Activated CD4-positive, CD25-positive, alpha-beta regulatory T cell (primary cell): ENCODE results near the gene KIRREL3.

Experiments used
- DNase-seq, 4 experiments: peaks; one replicate each; lab custom pipeline; 2025; lab: John Stamatoyannopoulos, UW

KIRREL3 gene

DNA sequence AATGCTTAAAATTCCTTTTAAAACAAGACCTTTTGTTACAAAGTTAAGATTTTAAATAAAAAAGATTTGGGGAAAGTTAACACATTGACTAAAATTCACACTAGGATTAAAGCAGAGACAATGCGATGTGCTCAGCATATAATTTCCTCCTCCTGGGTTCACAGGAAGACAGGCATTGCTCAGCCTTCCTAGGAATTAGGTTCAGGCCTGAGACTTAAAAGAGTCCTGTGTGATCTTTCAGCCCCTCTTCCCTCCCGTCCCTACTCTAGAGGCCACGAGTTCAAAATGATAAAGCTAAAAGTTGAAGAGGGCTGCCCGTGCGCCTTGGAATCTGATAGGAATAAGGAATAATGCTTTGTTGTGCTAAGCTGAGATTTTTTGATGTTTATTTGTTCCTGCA is 218.6 kb downstream of the KIRREL3 start:
- no peak for DNase-seq

DNA sequence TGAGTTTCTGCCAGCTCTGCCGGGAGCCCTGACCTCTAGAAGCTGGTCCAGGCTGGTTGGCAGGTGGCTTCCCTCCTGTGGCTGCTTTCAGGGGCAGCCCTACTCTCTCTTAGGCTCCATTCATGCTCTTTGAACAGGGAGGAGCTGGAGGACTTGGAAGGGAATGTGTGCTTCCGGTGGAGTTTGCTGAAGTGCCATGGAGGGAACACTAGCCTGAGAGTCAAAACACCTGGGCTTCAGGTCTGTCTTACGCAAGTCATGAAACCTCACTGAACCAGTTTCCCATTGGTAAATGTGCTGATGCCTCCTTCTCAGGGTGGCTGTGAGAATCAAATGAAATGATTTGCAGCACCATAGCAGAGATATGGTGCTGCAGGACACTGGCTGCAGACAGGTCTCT is 224.5 kb downstream of the KIRREL3 start:
- no peak for DNase-seq

DNA sequence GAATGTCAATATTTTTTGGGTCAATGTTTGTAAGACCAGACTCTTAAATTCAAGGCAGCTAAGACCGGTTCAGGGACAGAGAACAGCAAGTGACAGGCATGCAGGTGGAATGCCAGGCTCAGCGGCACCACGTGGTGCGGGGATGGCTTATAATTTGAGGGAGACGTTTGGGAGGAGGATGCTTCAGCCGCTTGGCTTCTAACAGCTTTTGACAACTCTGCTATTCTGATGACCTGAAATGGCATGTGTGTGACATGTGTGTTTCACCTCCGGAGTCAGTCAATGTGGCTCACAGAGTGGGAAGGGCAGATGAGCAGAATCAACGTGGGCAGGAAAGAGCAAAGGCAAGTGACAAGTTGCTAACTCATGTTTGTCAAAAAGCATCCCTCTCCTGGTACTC is 228.3 kb downstream of the KIRREL3 start:
- no peak for DNase-seq

DNA sequence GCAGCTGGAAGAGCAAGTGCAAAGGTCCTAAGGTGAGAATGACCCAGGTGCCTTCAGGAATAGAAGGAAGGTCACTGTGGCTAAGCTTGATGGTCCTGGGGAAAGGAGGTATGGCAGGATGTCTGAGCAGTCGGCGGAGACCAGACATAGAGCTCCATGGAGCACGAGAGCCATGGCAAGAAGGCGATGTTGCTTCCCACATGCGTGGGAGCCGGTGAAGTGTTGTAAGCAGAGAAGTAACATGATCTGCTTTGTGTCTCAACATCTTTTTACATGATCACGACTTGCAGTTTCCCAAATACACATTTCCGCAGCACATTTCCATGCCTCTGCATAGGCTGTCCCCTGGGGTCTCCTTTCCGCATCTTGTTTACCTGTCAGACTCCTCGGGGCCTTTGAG is 231.9 kb downstream of the KIRREL3 start:
- DNase-seq: no peak

DNA sequence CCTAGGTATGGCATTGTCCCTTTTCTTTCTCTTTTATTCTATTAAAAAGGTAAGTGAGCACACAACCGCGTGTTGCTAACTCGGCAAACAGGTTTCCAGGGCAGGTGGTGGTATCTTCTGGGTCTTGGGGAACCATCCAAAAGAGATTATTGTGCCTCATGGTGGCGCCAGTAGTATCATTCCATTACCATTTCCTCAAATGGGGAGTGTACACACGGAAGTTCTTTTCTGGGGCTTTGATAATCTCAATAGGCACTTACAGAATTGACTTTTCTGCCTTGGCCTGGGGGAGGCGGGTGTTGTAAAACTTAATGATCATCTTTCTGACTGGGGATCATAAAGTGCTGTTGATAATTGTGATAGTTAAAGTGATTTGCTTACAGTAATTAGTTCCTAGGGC is 234.1 kb downstream of the KIRREL3 start:
- no peak for DNase-seq

DNA sequence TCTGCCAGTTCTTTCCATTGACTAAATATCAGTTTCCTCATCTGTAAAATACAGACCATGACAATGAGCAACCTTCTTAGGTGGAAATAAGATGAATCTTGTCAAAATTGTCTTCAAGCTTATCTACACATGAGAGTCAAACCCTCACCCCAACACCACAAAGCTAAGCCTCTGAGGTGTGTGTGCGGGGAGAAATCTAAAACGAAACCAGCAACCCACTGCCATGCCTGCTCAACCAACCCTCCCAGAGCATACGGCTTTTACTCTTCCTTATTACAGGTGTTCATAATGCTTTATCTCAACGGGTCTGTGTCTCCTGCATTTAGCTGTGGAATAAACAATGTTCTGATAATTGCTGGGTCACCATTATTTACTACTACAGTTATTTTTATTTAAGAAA is 235.4 kb downstream of the KIRREL3 start:
- DNase-seq: no peak

DNA sequence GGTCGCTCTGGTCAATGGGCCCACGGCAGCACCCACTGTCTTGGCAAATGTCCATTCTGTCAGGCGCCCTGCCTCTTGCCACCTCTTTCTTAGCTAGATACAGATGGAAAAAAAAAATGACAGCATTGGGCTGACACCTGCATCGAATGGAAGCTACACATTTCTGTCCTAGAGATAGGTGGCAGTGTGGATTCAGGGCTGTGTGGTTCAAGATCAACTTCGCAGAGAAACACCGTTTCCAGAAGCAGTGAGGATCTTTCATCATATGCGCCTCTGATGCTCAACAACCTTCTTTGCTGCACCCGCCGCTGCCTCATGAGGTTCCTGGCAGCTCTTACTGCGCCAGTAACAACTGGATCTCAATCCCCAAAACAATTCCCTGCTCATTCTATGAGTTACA is 236.3 kb downstream of the KIRREL3 start:
- DNase-seq: no peak

DNA sequence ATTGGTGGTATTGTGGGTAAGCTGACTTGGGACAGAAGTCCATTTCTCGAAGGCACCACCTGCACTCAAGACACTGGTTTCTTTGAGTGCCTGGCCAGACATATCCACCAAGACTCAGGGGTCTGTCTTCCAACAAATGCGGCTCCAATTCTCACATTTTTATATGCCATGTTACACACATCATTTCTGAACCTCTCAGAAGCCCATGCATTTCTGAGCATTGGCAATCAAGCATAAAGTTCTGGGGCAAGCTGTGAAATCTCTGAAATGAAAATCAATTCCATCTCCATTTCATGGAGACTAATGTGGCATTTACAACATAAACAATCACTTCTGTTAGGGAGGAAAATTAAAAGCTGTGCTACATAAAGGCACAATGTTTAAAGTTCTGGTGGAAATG is 243.7 kb downstream of the KIRREL3 start:
- no peak for DNase-seq

DNA sequence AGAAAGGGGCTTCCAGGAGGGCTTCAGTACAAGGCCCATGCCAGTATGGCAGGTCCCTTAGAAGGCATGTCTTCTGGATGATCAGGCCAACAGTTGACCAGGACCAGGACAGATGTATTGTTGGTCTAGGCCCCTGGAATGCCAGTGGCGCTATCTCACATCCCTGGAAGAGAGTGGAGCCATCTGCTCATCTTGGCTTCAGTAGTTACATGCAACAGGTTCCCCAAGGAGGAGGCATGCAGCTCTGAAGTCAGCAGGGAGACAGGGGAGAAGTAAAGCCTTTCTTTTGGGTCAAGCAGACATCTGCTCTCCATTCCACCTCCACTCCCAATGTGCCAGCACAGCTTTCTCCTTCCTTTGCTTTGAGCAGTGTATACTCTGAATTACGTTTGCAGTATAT is 244.1 kb downstream of the KIRREL3 start:
- DNase-seq: no peak

DNA sequence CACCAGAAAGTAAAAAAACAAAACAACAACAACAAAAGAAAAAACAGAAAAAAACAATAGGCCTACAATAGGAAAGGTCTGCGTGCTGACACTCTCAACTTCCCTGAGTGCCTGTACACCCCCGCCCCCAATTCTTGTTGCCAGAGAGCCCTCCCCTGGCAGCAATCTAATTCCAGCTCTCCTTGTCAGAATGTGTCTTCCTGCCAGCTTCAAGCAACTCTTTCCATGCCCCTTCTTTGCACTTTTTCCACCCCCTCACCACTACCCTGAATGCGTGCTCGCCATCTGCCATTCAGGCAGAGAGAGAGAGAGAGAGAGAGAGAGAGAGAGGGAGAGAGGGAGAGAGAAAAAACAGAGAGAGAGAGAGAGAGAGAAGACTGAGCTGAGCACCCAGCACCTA is 245.0 kb downstream of the KIRREL3 start:
- no peak for DNase-seq

DNA sequence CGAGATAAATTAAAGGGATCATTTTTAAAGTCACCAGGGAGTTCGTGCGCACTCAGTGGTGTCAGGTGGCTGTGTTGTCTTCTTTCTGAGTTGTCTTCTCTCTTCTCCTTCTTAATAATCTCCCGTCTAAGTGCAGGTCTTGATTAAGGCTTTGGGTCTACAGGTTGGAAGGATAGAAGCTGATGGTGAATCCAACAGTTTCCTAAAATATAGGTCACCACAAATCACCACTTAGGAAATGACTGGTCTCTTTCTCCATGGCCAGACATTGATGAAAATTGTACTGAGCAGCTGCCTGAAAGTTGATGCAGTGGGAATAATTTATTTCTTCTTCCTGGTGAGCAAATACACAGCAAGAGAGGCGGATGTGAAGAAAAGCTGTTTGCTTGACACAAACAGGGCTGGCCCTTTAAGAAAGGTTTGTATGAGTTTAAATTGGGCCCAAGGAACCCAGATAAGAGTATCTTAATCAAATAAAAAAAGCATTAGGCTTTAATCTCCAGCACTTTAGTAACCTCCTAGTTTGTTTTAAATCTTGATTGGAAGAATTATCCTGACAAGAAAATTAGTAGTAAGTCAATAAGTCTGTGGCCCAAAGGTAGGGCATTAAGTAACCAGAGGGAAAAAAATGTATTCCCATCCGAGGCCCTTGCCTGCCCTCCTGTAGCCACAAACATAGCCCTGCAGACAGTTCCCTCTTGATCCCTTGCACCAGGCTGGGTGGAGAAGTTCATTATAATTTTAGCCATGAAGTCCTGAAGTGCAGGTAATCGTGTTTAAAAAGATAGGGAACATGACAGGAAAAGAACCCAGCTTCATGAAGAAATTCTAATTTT is 245.8 kb downstream of the KIRREL3 start:
- DNase-seq: no peak

DNA sequence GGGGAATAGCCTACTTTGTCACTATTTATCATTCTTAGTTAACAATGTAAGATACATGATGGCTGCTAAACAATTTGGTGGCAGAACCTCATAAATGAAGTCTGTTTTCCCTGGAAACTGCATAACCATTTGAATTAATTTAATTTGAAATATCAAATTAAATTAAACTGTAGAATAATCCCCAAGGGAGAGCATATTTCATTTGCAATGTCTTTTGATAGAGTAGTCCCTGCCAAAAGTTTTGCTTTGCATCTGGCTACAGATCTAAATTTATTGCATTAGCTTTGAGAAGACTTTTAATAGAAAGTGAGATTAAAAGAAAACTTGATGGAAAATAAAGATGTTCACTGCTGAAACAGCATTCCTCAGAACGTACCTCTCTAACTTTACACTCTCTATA is 246.6 kb downstream of the KIRREL3 start:
- DNase-seq: no peak

DNA sequence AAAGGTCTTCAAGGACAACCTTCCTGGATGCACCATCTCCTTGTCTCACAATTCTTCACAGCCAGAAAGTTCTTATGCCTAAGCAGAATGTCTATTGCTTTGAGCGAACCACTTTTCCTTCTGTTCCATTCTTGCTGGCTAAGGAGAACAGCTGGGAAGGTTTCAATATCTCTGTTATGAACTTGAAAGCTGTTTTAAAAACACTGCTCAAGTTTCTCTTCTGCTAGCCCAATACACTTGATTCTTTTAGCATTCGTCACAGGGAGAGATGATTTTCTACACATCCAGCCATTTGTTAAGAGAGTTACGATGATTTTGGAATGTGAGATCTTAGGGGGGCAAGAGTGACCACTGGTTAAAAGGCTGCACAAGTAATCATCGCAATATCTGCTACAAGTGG is 249.3 kb downstream of the KIRREL3 start:
- DNase-seq: no peak

DNA sequence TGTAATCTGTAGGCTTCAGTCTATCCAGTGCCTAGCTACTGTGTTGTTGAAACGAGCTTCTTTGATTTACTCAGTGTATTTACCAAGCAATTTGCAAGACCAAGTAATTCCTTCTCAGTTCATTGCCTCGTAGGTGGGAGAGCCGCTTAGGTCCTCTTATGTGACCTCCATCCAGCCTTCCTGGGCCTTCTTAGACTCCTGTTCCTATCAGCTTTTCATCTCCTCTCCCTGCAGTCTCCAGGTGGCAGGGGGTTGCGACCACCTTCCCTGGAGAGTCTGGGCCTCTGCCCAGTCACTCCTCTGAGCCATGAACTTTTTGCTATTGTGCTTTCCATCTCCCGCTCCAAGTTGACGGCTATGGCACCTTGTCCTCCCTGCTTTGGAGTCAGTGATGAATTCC is 251.8 kb downstream of the KIRREL3 start:
- DNase-seq: no peak

DNA sequence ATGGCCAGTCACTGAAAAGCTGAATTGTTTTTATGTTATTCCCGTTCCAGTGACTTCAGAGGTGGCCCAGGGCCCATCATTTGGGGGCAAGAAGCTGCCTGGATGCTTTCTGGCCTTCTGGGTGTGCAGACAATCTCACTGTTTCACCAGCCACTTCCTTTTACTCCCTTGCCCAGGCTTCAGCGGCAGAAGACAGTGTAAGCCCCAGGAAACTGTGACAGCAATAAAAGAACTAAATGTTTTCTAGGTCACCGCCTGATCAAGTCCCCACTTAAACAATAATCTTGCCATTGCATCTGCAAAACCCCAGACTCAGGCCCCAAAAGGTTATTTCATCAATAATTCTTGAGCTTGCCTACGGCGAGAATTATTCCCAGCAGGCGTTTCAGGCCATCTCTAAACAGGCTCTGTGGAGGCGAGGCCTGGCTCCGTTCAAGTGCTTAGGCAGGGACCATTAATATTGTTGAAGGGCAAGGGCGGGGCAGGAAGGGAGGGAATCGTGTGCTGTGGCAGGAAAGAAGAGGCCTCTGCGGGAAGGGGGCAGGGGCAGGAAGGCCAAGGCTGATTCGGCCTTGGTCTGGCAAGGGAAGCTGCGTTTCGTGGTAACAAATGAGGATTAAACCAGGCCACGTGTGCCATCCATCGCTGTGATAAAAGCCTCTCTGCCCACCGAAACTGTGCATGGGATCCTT is 252.3 kb downstream of the KIRREL3 start:
- DNase-seq: no peak

DNA sequence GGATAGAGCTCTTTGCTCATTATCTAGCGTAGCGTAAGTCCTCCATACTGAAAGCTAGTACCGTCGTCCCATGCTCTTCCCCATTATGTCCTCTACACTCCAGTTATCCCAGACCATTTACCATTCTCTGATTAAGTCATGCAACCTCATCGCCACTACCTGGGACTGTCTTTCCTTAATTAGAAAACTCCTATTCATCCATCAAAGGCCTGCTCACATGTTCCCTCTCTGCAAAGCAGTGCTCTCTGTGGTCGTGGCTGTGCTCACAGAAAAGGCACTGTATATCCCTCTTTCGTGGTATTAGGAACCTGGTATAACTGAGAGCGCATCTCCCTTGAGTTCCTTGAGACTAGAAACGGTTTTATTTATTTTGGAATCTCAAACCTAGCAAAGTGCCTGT is 253.3 kb downstream of the KIRREL3 start:
- no peak for DNase-seq

DNA sequence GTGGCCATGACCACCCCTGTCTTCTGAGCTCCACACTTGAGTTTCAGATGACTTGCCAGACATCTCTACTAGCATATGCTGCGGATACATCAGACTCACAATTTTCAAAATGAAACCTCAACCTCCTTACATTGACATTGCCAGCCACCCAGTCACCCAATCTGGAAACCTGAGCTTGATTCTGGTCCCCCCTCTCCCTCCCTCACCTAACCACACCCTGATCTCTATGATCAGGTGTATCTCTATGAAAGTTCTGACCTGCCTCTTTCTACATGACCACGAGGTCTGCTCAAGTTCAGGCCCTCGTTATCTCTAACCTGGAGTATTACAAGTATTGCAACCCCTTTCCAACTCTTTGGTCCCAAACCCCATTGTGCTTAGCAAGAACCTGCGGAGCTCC is 254.1 kb downstream of the KIRREL3 start:
- no peak for DNase-seq

DNA sequence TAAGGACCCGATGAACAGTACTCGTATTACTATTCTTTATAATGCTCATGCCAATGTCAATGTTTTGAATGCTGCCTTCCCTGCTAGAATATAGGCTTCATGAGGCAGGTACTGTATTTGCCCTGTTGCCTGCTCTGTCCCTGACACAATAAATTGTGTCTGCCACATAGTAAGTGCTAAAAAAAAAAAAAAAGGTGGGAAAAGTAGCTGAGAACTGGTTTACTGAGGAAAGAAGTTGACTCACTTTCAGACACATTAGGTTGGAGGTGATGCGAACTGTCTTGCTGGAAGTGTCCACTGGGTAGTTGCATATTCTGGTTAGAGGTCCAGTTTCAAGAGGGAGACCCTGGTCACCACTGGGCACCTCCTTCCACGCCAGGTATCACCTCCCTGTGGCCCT is 255.9 kb downstream of the KIRREL3 start:
- no peak for DNase-seq

DNA sequence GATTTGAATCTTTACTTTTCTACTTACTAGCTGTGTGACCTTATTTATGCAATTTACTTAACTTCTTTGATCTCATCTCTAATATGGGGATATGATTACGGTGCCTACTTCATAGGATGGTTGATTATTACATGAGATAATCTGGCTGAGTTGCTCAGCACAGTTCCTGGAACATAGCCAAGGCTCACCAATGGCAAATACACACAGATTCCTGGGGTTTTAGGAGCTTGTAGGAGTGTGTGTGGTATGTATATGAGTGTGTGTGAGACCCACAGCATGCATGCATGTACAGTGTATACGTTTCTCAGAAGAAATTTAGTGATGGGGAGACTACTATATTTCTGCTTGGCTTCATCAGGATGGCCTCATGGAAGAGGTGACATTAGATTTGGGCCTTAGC is 256.9 kb downstream of the KIRREL3 start:
- DNase-seq: no peak

DNA sequence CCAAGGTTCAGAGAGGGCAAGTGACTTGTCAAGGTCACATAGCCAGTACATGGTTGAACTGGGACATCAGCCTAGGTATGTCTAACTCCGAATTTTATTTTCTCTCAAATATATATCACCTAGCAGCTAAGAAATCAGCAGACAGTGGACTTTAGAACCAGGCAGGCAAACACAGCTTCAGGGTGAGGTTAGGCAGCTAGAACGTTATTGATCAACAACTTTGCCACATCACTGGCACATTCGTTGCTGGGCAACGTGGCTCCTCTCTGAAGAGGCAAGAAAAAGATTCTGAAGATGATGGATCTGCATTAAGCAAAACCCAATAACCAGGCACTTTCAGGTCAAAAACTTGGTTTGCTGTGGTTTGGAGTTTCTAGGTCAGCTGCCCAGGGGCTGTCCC is 258.0 kb downstream of the KIRREL3 start:
- DNase-seq: no peak

DNA sequence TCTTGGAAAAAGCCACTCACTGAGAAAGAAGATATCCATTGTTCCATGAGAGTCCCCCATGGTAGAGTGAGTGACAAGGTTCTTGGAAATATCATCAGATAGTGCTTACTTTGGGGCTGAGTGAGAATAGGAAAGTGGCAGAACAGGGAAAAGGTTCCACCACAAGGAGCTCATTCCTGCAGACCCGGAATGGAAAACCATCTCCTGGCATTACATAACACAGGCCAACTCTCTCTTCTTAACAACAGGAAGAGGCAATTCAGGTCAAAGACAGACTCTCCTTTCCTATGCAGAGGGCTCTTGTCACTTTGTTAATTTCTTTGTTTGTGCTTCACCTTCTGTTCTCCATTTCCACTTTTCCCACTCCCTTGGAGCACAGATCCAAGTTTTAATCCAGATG is 259.7 kb downstream of the KIRREL3 start:
- no peak for DNase-seq

DNA sequence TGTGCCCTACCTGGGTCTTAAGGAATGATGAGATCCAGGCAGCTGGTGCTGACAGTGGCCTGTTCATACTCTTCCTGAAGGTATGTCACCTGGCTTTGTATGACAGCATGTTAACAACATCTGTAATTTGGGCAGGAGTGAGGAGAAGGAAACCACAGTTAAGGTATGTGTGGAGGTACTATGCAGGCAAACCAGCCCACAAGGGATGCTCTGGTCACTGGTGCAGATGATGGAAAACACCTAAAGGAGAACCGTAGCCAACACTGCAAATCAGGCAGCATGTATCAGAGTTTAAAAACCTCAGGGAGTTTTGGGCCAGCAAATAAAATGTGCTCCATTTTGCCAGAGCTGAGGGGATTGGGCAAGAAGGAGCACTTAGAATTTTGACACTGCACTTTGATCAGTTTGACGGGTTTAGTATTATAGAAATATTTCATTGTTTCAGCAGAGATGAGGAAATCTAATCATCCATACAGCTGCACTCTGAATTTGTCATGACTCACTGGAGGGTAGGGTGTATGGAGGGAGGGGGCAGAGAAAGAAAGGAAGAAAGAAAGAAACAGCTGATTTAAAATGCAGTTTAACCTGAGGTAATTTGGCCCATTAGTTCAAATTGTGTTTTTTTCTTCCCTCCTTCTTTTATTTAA is 260.9 kb downstream of the KIRREL3 start:
- no peak for DNase-seq

DNA sequence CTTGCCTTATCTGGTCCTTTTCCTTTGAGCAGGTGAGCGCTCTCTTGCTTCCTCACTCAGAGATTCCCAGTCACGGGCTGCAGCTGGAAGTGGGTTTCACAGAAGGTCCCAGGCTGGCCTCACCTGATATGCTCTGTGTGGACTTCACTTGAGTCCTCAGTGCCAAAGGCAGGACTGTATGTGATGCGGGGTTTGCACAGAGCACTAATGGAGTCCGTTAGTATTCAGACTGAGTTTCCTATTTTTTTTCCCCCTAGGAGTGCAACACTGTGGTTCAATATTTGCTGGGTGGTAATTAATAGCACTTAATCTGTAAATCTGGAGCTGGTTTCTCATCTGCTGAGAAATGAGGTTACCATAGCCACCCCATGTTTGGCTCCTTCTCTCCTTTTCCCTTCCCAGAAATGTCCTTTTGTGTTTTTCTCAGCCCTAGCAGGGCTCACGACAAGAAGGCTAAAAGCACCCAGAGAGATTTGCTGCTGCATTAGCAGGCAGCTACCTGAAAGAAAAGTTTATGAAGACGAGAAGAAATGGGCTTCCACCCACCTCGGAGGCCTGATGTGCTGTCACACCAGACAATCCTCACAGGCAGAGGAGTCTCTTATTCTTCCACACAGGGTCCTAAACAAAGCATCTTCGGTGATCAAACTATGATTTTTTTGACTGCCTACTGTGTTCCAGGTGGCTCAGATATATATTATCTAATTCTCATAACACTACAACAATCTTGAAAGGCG is 262.1 kb downstream of the KIRREL3 start:
- no peak for DNase-seq
